Endothelial cell of umbilical vein (primary cell): ENCODE data around the gene CTSC. TPM values are rescaled to one million over a fixed set of nuclear protein-coding genes. Genes with fewer than 3 reads are reported as not detected.

Experiments
- BruUV-seq: library from RNA; stranded (reverse); fragments of 400-500 nt; replicated peaks from 2 replicates; lab custom pipeline; 2021; lab: Mats Ljungman, UMichigan
- CTCF ChIA-PET: fragments of 300-600, 350-600 bp; sonication (Branson Sonifier 250); formaldehyde crosslinking; loops from one replicate; lab custom pipeline; 2021; ENCODE audit warnings: antibody characterized with exemption, inconsistent platforms; lab: Charles Lee
- POLR2A ChIA-PET: fragments of 300-600, 350-600 bp; sonication (Branson Sonifier 250); formaldehyde crosslinking; loops from one replicate; lab custom pipeline; 2021; ENCODE audit warnings: antibody characterized with exemption, inconsistent platforms; lab: Charles Lee
- DNase-seq: peaks from one replicate; pipeline ENCODE4 v3.0.0-alpha.2; 2011; ENCODE audit warnings: low read depth, low spot score
- FAIRE-seq: peaks from 2 replicates; lab custom pipeline; 2011; peaks lifted over from hg19 to GRCh38; lab: Jason Lieb, UNC
- H2AFZ ChIP-seq: 2 replicates; pipeline ENCODE4 v1.6.0; 2012; ENCODE audit warnings: low read depth, low read length, control low read depth, inconsistent platforms
- H3K27ac ChIP-seq: 2 replicates; pipeline ENCODE4 v1.5.1; 2011; ENCODE audit warnings: low read depth, mild to moderate bottlenecking, control low read depth, low read length, moderate library complexity; ENCODE audit not compliant: insufficient read depth
- H3K27me3 ChIP-seq, 2 experiments: 2 replicates each; pipeline versions ENCODE4 v1.6.0 to v1.6.1; 2011; ENCODE audit warnings: low read length in 2 of 2, mixed read lengths in 1 of 2; ENCODE audit not compliant: control insufficient read depth in 2 of 2, insufficient read depth in 2 of 2
- H3K36me3 ChIP-seq, 2 experiments: 2 replicates in 1 of 2; 3 replicates in 1 of 2; pipeline ENCODE4 v1.5.1; 2011; ENCODE audit warnings: low read length in 2 of 2, mild to moderate bottlenecking in 1 of 2, moderate library complexity in 1 of 2; ENCODE audit not compliant: control insufficient read depth in 2 of 2, insufficient read depth in 2 of 2; ENCODE audit errors: extremely low read depth in 1 of 2
- H3K4me1 ChIP-seq: 3 replicates; pipeline ENCODE4 v1.5.1; 2011; ENCODE audit warnings: mild to moderate bottlenecking, low read length; ENCODE audit not compliant: control insufficient read depth, insufficient read depth; ENCODE audit errors: extremely low read depth
- H3K4me2 ChIP-seq: 2 replicates; pipeline ENCODE4 v1.6.1; 2011; ENCODE audit warnings: low read length, control low read depth, mixed read lengths; ENCODE audit not compliant: insufficient read depth
- H3K4me3 ChIP-seq, 3 experiments: fragments of 200-600 bp in 1 of 3; sonication (generic), shearing (Covaris generic) in 1 of 3; replicated peaks in 1 of 3; 2 replicates each; pipeline ENCODE4 v1.5.1; 2011 to 2016; ENCODE audit warnings: control low read depth in 3 of 3, low read length in 3 of 3, mild to moderate bottlenecking in 2 of 3, inconsistent platforms in 1 of 3, low read depth in 1 of 3, moderate library complexity in 1 of 3; ENCODE audit not compliant: insufficient read depth in 1 of 3
- H3K79me2 ChIP-seq: 2 replicates; pipeline ENCODE4 v1.6.0; 2012; ENCODE audit warnings: low read length, inconsistent platforms; ENCODE audit not compliant: control insufficient read depth, insufficient read depth
- H3K9ac ChIP-seq: replicated peaks from 2 replicates; pipeline ENCODE3; 2011; ENCODE audit warnings: low read length, control low read depth; ENCODE audit not compliant: insufficient read depth; ENCODE audit errors: extremely low read depth
- H3K9me1 ChIP-seq: replicated peaks from 3 replicates; pipeline ENCODE4 v1.6.0; 2011; ENCODE audit warnings: mild to moderate bottlenecking, low read length; ENCODE audit not compliant: control insufficient read depth, insufficient read depth; ENCODE audit errors: extremely low read depth
- H3K9me3 ChIP-seq: replicated peaks from 2 replicates; pipeline ENCODE4 v1.5.1; 2012; ENCODE audit warnings: low read length, inconsistent platforms; ENCODE audit not compliant: control insufficient read depth, insufficient read depth
- H4K20me1 ChIP-seq: replicated peaks from 2 replicates; pipeline ENCODE3; 2011; ENCODE audit warnings: mild to moderate bottlenecking, low read length; ENCODE audit not compliant: control insufficient read depth, insufficient read depth; ENCODE audit errors: extremely low read depth
- CTCF ChIP-seq, 2 donors: IDR thresholded peaks; 1 replicate in 1 of 2; 2 replicates in 1 of 2; pipeline ENCODE4 v1.5.1; 2011; ENCODE audit warnings: low read length in 2 of 2, mild to moderate bottlenecking in 2 of 2, moderate library complexity in 2 of 2, control low read depth in 1 of 2, inconsistent platforms in 1 of 2, low read depth in 1 of 2; ENCODE audit not compliant: insufficient read depth in 1 of 2; ENCODE audit errors: extremely low read depth in 1 of 2
- EZH2 ChIP-seq: IDR thresholded peaks from 2 replicates; pipeline ENCODE4 v1.6.1; 2012; ENCODE audit warnings: borderline replicate concordance, low read depth, mild to moderate bottlenecking, moderate library complexity, low read length, inconsistent platforms; ENCODE audit not compliant: severe bottlenecking
- FOS ChIP-seq: IDR thresholded peaks from 2 replicates; pipeline ENCODE4 v1.6.1; 2011; ENCODE audit warnings: mild to moderate bottlenecking, low read length, moderate library complexity, borderline replicate concordance; ENCODE audit not compliant: insufficient read depth
- GATA2 ChIP-seq: IDR thresholded peaks from 2 replicates; pipeline ENCODE4 v1.7.0; 2011; ENCODE audit warnings: low read depth, mild to moderate bottlenecking, moderate library complexity, mixed read lengths, low read length; ENCODE audit not compliant: insufficient read length, insufficient read depth
- JUN ChIP-seq: IDR thresholded peaks from 2 replicates; pipeline ENCODE4 v1.6.1; 2011; ENCODE audit warnings: borderline replicate concordance, low read depth; ENCODE audit not compliant: insufficient read length, insufficient read depth
- MAX ChIP-seq: IDR thresholded peaks from 2 replicates; pipeline ENCODE4 v1.6.1; 2011; ENCODE audit not compliant: insufficient read depth, insufficient read length
- MYC ChIP-seq: IDR thresholded peaks from one replicate; pipeline ENCODE4 v1.6.1; 2011; ENCODE audit warnings: mild to moderate bottlenecking, low read depth, low read length
- POLR2A ChIP-seq: IDR thresholded peaks from 2 replicates; pipeline ENCODE4 v1.6.1; 2012; ENCODE audit warnings: low read depth, mild to moderate bottlenecking, control low read depth, low read length
- POLR2AphosphoS5 ChIP-seq: IDR thresholded peaks from 2 replicates; pipeline ENCODE4 v1.6.1; 2012; ENCODE audit warnings: low read depth, mild to moderate bottlenecking, control low read depth, low read length, moderate library complexity; ENCODE audit not compliant: insufficient read depth
- dilution Hi-C: fragments of 300-500 bp; cut with MboI; formaldehyde crosslinking; loops from one replicate; pipeline ENCODE4 v1.15.0; 2019; ENCODE audit warnings: low sequenced_read_pairs; ENCODE audit not compliant: extremely low pct_ligation_motif_present
- intact Hi-C: fragments of 100-400 bp; cut with micrococcal nuclease; formaldehyde crosslinking; loops from one replicate; pipeline ENCODE4 v1.10.0; 2022
- polyA plus RNA-seq, 4 experiments: library from polyadenylated mRNA; depleted of rRNA in 3 of 4; stranded (reverse) in 3 of 4; unstranded in 1 of 4; fragments of >200 nt; gene quantifications; 2 replicates each; pipeline versions ENCODE4 v1.2.1 to v1.2.3, GENCODE V29; 2011 to 2012; ENCODE audit warnings: missing spikeins in 1 of 4
- total RNA-seq: library from RNA; stranded (reverse); gene quantifications from 2 replicates; pipeline ENCODE4 v1.2.3, GENCODE V29; 2021

Gene CTSC
- total and polyA plus RNA-seq, 2 donors (not counting 3 experiments of a cell fraction or from before 2014, with no cell fraction given), result 130 to 186 TPM

GRCh38 chr11:88363648-88364065 is 26.1 kb upstream of the CTSC start:
- H3K27ac ChIP-seq, result no peak overlapping the region
- H3K9me1 ChIP-seq, result no peaks in the 10 kb centered on the region
- DNase-seq (peak; percentile 51), FAIRE-seq (peak; percentile 84)
- TF ChIP-seq MYC (no peak), CTCF (IDR thresholded peaks at IDR 0.05; ENCODE audit: extremely low read depth in 1 of 2, insufficient read depth in 1 of 2, low read depth in 1 of 2, low read length in 2 of 2) (no peak), FOS (peak; percentile 75), POLR2AphosphoS5 (no peak), GATA2 (peak; percentile 87), POLR2A (no peak)
- H3K4me1 ChIP-seq, result peaks cover 10% of the 10 kb centered on the region
- no peak overlapping the region for H3K4me2 ChIP-seq
- POLR2A ChIA-PET, result no interaction called here
- H3K4me3 ChIP-seq, result no peak overlapping the region
- H3K36me3 ChIP-seq, result no peaks in the 10 kb centered on the region
- dilution Hi-C loops, result no loop called here
- CTCF ChIA-PET, result no interaction called here
- H3K9me3 ChIP-seq, result no peaks in the 10 kb centered on the region
- no peak overlapping the region for H2AFZ ChIP-seq
- no peaks in the 10 kb centered on the region for H3K79me2 ChIP-seq
- H3K27me3 ChIP-seq, result no peaks in the 10 kb centered on the region
- H3K9ac ChIP-seq, result no peak overlapping the region
- no TSS peak for BruUV-seq
- no peaks in the 10 kb centered on the region for H4K20me1 ChIP-seq
- intact Hi-C loops, result no loop called here

GRCh38 chr11:88363004-88363403 is 25.5 kb upstream of the CTSC start:
- Histone ChIP-seq H3K4me3 (no peak overlapping the region), H3K9me3 (no peaks in the 10 kb centered on the region), H3K9me1 (no peaks in the 10 kb centered on the region), H3K27me3 (no peaks in the 10 kb centered on the region), H3K9ac (no peak overlapping the region), H3K4me2 (no peak overlapping the region), H2AFZ (no peak overlapping the region), H3K36me3 (no peaks in the 10 kb centered on the region), H4K20me1 (no peaks in the 10 kb centered on the region), H3K4me1 (peaks cover 10% of the 10 kb centered on the region), H3K27ac (no peak overlapping the region), H3K79me2 (no peaks in the 10 kb centered on the region)
- ChIA-PET CTCF (no interaction called here), POLR2A (no interaction called here)
- FAIRE-seq (no peak), DNase-seq (no peak)
- BruUV-seq, result no TSS peak
- dilution Hi-C loops, result no loop called here
- intact Hi-C loops, result no loop called here
- TF ChIP-seq POLR2AphosphoS5 (no peak), JUN (no peak), FOS (no peak), MYC (no peak), CTCF (IDR thresholded peaks at IDR 0.05; ENCODE audit: extremely low read depth in 1 of 2, insufficient read depth in 1 of 2, low read depth in 1 of 2, low read length in 2 of 2) (no peak), GATA2 (no peak), MAX (no peak), EZH2 (no peak), POLR2A (no peak)
